Left colon (tissue), 2 donors: ENCODE results near the gene CLIC3. TPM values are rescaled to one million over a fixed set of nuclear protein-coding genes. Genes with fewer than 3 reads are reported as not detected.

Experiments
- ATAC-seq: fragments of 200-7000 bp; cut with Tn5 transposase; one replicate; pipeline ENCODE4 v1.9.1; 2020; ENCODE audit warnings: mild to moderate bottlenecking, moderate library complexity
- DNase-seq, 2 donors: peaks; one replicate each; pipeline ENCODE4 v3.0.0-alpha.2; 2020
- intact Hi-C, 2 donors: fragments of 100-400 bp; cut with DNase I in 1 of 2; cut with micrococcal nuclease in 1 of 2; formaldehyde crosslinking; loops; one replicate each; pipeline versions ENCODE4 v1.11.2 to v1.14.0; 2022; cut with DNase I, micrococcal nuclease
- total RNA-seq, 2 donors: library from RNA; stranded (reverse); fragmentation: NEBNext Ultra II Directional; extraction: Animal tissue kit (Norgen Biotek cat#: 25700); gene quantifications; one replicate each; pipeline ENCODE4 v1.2.1, GENCODE V29; 2021
- donor health status: DM: no; HTN: no; CAD: no.
- donor health status: DM: yes; HTN: yes; CAD: no.

Gene CLIC3
- total RNA-seq, 2 donors from 2014 or later = 3.2 to 3.8 TPM

DNA sequence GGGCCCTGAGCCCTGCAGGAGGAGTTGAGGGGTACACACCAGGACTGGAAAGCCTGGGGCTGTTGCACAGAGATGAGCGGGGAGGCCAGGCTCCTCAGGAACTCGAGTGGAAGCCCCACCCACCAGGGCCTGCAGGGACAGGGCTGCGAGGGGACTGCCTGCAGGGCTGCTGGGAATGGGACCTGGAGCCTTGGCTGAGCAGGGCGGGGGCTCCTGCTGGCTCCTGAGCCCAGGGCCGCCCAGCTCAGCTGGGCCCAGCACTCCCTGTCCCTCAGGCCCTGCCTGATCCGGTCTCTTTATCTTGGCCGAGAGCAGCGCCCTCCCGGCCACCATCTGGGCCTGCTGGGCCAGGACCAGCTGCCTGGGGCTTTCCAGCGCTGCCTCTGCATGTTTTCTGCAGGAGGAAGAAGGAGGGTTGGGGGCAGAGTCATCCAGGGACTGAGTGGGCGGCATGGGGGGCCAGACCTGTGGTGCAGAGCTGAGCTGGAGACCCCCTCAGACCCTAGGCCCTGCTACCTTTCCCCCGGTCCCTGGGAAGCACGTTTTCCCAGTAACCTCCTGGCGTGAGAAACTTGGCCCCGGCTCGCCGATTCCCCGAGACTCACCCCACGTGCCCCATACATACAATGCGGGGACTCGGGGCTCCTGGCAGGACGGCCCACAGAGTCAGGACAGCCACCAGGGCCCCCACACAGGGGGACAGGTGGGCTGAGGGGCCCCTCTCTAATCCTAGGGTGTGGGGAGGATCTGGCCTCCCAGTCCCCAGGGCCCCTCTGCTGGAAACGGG, 34.9 kb downstream of the CLIC3 start:
- no peak for ATAC-seq
- intact Hi-C loops = no loop called here
- DNase-seq = no peak

DNA sequence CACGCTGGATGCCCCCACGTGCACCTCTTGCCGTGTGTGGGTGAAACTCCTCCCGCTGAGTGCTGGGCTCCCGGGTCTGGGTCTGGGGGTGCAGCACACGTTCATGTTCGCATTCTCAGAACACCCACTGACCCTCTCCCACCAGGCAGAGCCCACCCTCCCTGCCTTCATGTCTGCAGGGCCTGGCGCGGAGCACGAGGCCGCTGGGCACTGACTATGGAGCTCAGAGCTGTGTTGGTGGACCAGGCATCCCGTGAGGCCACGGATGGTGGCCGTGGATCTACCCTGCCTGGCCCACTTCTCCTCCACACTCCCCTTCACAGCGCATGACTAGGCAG, 35.5 kb downstream of the CLIC3 start:
- ATAC-seq (no peak), DNase-seq (no peak)
- intact Hi-C loops = no loop called here

DNA sequence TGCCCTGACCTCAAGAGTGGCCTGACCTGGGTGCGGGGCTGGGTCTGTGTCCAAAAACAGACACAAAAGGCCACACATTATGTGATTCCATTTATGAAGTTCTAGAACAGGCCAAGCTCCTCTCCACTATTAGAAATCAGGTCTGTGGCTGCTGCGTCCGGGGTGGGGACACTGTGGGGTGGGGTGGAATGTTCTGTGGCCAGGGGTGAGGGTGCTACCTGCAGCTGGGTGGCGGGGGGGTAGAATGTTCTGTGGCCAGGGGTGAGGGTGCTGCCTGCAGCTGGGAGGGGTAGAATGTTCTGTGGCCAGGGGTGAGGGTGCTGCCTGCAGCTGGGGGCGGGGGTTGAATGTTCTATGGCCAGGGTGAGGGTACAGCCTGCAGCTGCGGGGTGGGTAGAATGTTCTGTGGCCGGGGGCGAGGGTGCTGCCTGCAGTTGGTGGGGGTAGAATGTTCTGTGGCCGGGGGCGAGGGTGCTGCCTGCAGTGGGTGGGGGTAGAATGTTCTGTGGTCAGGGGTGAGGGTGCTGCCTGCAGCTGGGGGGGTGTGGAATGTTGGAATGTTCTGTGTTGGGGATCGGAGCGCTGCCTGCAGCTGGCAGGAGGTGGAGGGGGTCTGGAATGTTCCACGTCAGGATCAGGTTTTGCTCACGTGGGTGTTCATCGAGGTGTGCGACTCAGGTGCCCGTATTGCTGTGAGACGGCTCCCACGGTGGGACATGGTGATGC, 36.0 kb downstream of the CLIC3 start:
- intact Hi-C loops = no loop called here
- ATAC-seq (no peak), DNase-seq (no peak)

DNA sequence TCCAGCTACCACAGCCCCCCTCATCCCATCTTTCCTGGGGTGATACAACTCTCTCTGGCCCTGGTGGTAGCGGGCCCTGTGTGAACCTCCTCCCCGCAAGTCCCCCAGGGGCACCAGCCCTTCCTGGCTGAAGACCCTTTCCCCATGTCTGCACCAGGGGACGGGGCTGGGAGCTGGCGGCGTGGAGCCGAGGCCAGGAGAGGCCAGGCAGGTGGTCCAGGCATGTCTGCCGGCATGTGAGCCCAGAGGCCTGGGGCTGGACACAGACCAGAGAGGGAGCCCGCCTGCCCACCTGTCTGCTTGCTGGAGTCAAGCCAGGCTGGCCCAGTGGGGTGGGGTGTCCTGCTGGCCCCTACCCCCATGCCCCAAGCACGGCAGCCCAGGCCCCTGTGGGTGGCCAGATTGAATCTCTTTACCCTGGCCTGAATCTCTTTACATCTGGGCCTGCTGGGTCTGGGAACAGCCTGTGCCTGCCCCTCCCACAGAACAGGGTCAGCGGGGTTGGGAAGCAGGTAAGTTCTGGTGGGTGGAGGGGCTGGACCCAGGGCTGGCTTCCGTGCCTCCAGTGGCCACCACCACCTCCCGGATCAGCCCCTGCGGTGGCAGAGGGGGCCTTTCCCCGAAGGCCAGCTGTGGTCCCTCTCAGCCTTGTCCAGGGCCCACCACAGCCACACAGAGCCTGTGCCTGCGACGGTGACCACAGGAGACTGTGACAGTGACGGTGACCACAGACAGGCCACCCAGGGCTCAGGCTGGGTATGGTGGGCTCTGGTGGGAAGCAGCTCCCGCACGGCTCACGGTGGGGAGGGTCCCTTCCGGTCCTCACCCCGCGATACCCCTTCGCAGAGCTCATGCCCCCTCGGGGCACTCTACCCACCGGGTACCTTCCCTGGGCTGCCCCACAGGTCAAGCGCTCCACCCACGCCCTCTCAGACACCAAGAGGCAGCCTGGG, 37.2 kb downstream of the CLIC3 start:
- intact Hi-C loops = no loop called here
- DNase-seq = no peak

DNA sequence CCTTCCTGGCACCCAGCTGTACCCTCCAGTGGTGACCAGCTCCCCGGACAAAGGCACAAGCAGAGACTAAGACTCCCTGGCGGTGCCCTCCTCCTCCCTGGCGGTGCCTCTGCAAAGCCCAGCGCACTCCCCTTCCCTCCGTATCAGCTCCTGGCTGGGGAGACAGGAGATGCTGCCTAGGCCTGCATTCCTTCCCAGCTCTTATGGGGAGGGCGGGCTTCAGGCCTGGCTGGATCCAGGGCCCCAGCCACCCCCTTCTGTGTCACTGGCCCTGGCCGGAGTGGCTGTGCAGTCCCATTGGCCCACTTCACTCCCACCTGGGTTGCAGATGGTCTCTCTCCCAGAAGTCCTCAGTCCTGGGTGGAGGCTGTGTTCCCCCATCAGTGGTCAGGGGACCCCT, 37.9 kb downstream of the CLIC3 start:
- ATAC-seq (no peak), DNase-seq (no peak)
- intact Hi-C loops = no loop called here

More for the DNA sequence above, 37.2 kb downstream of the CLIC3 start:
- no peak for ATAC-seq

DNA sequence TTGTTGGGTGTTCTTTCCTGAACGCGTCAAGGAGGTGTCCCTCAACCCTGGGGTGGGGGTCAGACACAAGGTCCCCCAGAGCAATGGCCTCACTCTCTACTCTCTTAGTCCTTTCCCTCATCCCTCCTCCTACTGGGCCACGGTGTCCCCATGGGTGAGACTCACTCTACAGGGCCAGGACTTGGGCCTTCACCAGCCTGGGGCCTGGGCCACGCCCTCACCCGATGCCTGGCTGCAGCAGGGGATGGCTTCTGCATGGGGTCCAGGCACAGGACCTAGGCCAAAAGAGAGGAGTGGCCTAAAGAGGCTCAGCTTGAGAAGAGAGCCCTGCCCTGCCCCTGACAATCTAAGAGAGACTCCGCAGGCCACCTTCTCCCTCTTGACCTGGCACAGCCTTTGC, 38.5 kb downstream of the CLIC3 start:
- DNase-seq (no peak), ATAC-seq (no peak)
- intact Hi-C loops = no loop called here

DNA sequence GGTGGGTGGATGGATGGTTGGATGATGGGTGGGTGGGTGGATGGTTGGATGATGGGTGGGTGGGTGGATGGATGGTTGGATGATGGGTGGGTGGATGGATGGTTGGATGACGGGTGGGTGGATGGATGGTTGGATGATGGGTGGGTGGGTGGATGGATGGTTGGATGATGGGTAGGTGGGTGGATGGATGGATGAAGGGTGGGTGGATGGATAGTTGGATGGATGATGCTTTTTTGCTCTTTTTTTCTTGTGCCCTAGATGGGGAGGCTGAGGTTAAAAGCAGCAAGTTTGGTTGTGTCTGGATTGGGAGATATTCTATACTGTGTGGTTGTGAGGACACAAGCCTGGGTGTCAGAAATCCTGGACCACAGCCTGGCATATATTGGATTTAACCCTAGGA, 38.9 kb downstream of the CLIC3 start:
- no peak for ATAC-seq
- intact Hi-C loops = no loop called here
- no peak for DNase-seq

DNA sequence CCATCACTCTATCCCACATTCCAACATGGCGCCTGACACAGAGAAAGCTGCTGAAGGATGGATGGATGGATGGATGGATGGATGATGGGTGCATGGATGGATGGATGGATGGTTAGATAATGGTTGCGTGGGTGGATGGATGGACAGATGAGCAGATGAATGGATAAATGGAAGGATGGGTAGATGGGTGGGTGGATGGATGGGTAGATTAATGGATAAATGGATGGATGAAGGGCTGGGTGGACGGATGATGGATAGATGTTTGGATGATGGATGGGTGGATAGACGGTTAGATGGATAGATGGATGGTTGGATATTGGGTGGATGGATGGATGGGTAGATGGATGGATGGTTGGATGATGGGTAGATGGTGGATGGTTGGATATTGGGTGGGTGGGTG, 39.8 kb downstream of the CLIC3 start:
- intact Hi-C loops = no loop called here
- ATAC-seq (no peak), DNase-seq (no peak)

DNA sequence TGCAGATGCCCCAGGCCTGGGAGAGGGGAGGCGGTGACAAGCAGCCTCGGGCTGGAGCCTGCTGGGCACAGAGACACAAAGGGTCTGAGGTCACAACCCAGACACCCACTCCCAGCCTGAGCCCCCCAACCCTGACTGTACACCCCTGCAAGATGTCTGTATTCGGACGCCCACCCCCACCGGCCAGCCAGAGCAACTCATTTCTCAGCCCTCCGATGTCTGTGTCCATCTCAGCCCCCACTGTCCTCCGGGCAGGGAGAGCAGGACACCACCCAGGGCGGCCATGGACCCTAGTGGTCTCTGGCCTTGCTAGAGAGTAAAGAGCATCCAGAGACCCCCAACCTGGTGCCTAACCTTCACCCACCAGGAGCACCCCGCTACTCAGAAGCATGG, 40.4 kb downstream of the CLIC3 start:
- ATAC-seq (no peak), DNase-seq (no peak)
- intact Hi-C loops = no loop called here

DNA sequence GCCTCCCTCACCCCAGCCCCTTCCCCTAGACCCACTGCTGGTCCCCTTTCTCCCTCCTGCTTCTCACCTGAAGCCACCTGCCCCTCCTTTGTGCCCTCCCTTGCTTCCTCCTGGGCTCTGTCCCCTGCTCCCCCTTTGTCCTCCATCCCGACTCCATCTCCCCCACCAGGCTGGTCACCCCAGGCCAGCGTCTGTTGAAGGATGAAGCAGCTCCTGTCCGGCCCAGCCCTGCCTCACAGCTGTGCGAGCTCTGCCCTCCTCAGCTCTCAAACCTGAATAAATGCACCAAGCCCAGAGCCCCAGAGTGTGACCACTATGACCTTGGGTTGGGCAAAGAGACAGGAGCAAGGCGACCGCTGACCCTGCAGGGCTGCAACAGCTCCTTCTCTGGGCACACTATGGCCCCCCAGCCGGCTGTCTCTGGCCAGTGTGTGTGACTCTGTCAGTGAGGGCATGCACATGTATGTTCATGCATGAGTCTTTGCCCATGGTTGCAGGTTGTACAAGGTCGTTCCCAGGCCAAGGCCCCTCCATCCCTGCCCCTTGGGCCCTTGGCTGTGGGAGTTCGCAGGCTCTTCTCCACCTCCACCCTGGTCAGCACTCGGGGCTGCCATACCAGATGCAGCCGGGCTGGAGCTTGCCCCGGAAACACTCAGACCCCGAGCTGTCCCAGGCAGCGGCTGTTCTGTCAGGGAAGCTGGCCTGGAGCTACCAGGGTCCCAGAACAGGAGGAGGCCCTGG, 41.0 kb downstream of the CLIC3 start:
- intact Hi-C loops = no loop called here
- ATAC-seq = no peak
- DNase-seq = no peak

DNA sequence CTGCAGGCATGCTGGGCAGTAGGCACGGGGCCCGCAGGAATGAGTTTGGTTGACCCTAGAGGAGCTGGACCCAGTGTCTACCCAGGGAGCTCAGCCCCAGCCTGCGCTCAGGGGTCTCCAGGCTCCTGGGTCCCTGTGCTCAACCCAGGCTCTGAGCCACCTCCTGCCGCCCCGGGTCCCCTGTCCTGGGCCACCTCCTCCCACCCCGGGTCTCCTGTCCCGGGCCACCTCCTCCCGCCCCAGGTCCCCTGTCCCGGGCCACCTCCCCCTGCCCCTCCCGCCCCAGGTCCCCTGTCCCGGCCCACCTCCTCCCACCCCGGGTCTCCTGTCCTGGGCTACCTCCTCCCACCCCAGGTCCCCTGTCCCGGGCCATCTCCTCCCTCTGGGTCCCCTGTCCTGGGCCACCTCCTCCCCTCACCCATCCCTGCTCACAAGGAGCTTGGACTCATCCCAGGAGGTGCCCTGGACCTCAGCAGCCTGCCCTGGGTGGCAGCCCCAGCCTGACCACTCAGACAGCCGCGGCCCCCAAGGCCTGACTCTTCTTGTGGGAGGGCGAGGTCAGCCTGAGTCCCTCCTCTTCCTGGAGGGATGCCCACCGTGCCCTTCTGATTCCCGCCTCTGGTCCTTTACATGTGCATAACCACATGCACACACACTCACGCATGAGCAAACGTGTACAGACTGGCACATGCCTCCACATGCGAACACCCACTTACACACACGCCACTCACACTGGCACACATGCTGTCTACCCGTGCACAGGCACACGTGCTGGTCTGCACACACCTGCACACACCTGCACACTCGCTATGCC, 41.9 kb downstream of the CLIC3 start:
- DNase-seq = no peak
- intact Hi-C loops = no loop called here

DNA sequence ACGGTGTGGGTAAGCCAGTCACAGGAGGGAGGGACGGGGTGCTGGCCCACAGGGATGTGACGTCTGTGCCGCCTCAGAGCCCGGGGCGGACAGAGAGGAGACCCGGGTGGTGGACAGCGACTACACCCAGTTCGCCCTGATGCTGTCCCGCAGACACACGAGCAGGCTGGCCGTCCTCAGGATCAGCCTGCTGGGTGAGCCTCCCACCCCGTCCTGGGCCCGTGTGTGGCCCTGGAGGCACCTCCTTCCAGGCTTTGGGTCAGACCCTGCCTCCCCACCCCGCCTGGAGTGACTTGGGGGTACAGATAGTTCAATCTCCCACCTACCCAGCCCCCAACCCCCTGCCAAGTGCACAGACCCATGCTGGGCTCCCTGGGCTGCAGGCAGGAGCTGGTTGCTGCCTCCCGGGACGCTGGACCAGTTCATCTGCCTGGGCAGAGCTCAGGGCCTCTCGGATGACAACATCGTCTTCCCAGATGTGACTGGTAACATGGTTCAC, 42.5 kb downstream of the CLIC3 start:
- intact Hi-C loops = no loop called here
- ATAC-seq (no peak), DNase-seq (no peak)

More for the DNA sequence above, 41.9 kb downstream of the CLIC3 start:
- ATAC-seq = no peak

DNA sequence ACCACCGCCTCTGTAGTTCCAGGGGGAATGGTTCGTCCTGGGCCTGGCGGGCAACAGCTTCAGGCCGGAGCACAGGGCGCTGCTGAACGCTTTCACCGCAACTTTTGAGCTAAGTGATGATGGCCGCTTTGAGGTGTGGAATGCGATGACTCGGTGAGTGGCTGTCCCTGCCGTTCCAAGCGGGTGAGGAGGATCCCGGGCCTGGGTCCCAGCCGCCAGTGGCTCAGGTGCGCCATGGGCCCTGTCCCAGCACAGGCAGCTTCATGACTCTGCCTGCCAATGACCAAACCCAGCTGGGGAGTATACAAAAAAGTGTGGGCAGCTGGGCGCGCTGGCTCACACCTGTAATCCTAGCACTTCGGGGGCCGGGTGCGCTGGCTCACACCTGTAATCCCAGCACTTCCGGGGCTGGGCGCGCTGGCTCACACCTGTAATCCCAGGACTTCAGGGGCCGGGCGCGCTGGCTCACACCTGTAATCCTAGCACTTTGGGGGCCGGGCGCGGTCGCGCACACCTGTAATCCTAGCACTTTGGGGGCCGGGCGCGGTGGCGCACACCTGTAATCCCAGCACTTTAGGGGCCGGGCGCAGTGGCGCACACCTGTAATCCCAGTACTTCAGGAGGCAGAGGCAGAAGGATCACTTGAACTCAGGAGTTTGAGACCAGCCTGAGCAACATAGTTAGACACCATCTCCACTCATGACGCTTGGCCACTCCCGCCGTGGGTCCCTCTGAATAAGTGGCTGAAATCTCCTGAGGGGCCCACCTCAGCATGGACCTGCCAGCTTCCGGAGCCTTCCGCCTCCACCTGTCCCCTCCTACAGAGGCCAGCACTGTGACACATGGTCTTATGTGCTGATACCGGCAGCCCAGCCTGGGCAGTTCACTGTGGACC, 43.2 kb downstream of the CLIC3 start:
- ATAC-seq (no peak), DNase-seq (no peak)
- intact Hi-C loops = no loop called here

DNA sequence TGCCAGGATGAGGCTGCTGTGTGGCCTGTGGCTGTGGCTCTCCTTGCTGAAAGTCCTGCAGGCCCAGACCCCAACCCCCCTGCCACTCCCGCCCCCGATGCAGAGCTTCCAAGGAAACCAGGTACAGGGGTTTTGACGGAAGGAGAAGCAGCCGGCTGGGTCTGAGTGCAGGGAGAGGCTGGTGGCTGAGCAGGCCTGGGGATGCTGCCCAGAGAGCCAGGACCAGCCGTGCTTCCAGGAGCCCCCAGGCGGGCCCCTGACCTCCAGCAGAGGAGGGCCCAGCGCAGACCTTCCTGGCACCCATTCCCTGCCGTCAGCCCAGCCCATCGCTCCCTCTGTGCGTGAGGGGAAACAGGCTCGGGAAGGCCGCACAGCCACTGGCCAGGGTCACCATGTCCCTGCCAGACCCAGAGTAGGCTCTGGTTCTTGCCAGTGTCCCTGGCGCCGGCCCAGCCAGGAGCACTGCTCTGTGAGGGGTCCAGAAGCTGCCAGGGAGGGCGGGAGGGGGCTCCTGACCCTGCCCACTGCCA, 44.0 kb downstream of the CLIC3 start:
- intact Hi-C loops = no loop called here
- DNase-seq = no peak
- ATAC-seq = no peak

DNA sequence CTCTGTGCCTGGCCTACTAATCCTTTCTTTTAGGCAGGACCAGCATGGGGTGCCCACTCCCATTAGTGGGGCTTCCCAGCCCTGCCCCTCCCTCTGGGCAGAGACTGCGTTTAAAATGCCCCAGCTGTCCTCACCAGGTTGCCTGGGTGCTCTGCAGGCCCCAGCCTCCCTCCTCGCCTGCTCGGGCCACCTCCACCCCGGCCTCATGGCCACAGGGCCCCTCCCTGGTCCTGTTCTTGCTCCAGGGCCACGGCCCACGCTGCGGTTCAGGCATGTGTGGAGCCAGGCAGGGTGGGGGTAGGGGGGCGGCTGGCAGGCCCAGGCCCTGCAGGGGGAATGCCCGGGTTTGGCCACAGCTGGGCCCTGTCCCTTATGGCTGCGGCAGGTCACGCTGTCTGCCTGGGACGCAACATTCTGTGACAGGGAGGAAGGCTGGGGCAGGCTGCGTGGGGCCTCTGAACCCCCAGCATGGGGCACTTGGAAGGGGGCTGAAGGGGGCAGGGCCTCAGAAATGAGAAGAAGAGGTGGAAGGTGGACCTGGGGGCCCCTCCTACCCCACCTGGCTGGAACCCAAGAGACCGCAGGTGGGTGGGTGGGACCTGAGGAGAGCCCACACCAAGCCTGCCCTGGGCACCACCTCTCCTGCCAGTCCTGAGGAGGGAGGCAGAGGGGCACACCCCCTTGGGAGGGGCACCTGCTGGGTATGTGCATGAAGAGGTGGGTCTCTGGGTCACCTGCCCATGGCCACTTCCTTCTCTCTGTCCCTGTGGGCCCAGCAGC, 44.6 kb downstream of the CLIC3 start, which contains the start of gene LCN12:
Gene LCN12 (plus strand): TSS at position 733 of the 780 bp plus-strand sequence. CDS start 55 bp downstream, outside the sequence.
- peak in 1 of 2 donors; percentile 74 for DNase-seq
- no peak for ATAC-seq
- intact Hi-C loops = no loop called here
